Activated naive CD8-positive, alpha-beta T cell (primary cell): ENCODE data around the gene JPT1.
A peak's percentile ranks its signal among the peaks of the same experiment; 100 is the strongest.

Experiments used
- H3K27ac Mint-ChIP-seq: one replicate; pipeline ENCODE4 v1.8.0; 2021; ENCODE audit warnings: mixed read lengths
- H3K27me3 Mint-ChIP-seq: one replicate; pipeline ENCODE4 v1.8.0; 2021; ENCODE audit warnings: mixed read lengths
- H3K36me3 Mint-ChIP-seq: one replicate; pipeline ENCODE4 v1.8.0; 2021; ENCODE audit warnings: mixed read lengths
- H3K4me1 Mint-ChIP-seq: one replicate; pipeline ENCODE4 v1.8.0; 2021; ENCODE audit warnings: low read depth, mixed read lengths
- H3K4me3 Mint-ChIP-seq: one replicate; pipeline ENCODE4 v1.8.0; 2021; ENCODE audit warnings: mild to moderate bottlenecking, mixed read lengths
- H3K9me3 Mint-ChIP-seq: one replicate; pipeline ENCODE4 v1.8.0; 2021; ENCODE audit warnings: low read depth, mixed read lengths

The JPT1 gene

GRCh38 chr17:75090871-75091854, 63.1 kb downstream of the JPT1 start:
- no peaks in the 10 kb centered on the region for H3K9me3 Mint-ChIP-seq
- H3K27ac Mint-ChIP-seq = no peak overlapping the region
- peaks cover 31% of the 10 kb centered on the region for H3K4me1 Mint-ChIP-seq
- H3K4me3 Mint-ChIP-seq = no peak overlapping the region
- H3K36me3 Mint-ChIP-seq = no peaks in the 10 kb centered on the region
- no peaks in the 10 kb centered on the region for H3K27me3 Mint-ChIP-seq

- Mint-ChIP-seq H3K27ac (no peak overlapping the region), H3K4me3 (peak overlapping the region; percentile 68), H3K27me3 (no peaks in the 10 kb centered on the region)
Measured at GRCh38 chr17:75088465-75089417, 65.6 kb downstream of the JPT1 start.

GRCh38 chr17:75087558-75088453, 66.5 kb downstream of the JPT1 start, which contains the start of gene SLC16A5:
SLC16A5 (plus strand) TSS chr17:75087954; CDS start chr17:75093637, 5,683 bp downstream.
- no peaks in the 10 kb centered on the region for H3K36me3 Mint-ChIP-seq
- H3K9me3 Mint-ChIP-seq = no peaks in the 10 kb centered on the region
- no peaks in the 10 kb centered on the region for H3K27me3 Mint-ChIP-seq
- peak within 1 kb of the TSS; percentile 75 for H3K4me3 Mint-ChIP-seq
- H3K27ac Mint-ChIP-seq = no peak within 1 kb of the TSS
- peaks cover 43% of the 10 kb centered on the region for H3K4me1 Mint-ChIP-seq

More at GRCh38 chr17:75088465-75089417, 65.6 kb downstream of the JPT1 start:
- Mint-ChIP-seq H3K4me1 (peaks cover 41% of the 10 kb centered on the region), H3K9me3 (no peaks in the 10 kb centered on the region), H3K36me3 (no peaks in the 10 kb centered on the region)

GRCh38 chr17:75087182-75087557, 67.1 kb downstream of the JPT1 start:
- Mint-ChIP-seq H3K27ac (no peak overlapping the region), H3K9me3 (no peaks in the 10 kb centered on the region), H3K4me1 (peaks cover 46% of the 10 kb centered on the region)

GRCh38 chr17:75086496-75087181, 67.7 kb downstream of the JPT1 start:
- Mint-ChIP-seq H3K36me3 (no peaks in the 10 kb centered on the region), H3K9me3 (no peaks in the 10 kb centered on the region), H3K27ac (peak overlapping the region; percentile 23), H3K4me1 (peaks cover 46% of the 10 kb centered on the region), H3K4me3 (peak overlapping the region; percentile 75), H3K27me3 (no peaks in the 10 kb centered on the region)

More at GRCh38 chr17:75087182-75087557, 67.1 kb downstream of the JPT1 start:
- Mint-ChIP-seq H3K36me3 (no peaks in the 10 kb centered on the region), H3K27me3 (no peaks in the 10 kb centered on the region), H3K4me3 (peak overlapping the region; percentile 75)
